Measurements from ENCODE around the gene EML4. TPM values are rescaled to one million over a fixed set of nuclear protein-coding genes. Genes with fewer than 3 reads are reported as not detected.

Gene EML4
- total RNA-seq, 4 donors from 2014 or later = 11.6 to 29.8 (median 22.4) TPM

DNA sequence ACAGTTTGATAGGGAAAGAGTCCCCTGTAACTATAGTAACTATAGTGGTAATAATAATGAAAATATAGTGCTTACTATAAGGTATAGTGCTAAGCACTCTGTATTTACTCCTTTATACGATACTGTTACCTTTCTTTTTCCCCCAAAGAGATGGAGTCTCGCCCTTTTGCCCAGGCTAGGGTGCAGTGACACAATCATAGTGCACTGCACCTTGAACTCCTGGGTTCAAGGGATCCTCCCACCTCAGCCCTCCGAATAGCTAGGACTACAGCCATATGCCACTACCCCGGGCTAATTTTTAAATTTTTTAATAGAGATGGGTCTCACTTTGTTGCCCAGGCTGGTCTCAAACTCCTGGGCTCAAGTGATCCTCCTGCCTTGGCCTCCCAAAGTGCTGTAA lies 34.6 kb downstream of the EML4 start:
- 93 to 94% methylated on average over 4 of the region's 4 CpGs for WGBS, 2 donors
- intact Hi-C loops (cut with DNase I) = no loop called here
- no peak overlapping the region for H3K4me3 ChIP-seq
- H3K4me1 ChIP-seq = peaks cover 0 to 8% (median 0%) of the 10 kb centered on the region in 3 donors
- H3K27me3 ChIP-seq = no peaks in the 10 kb centered on the region
- no peaks in the 10 kb centered on the region for H3K9me3 ChIP-seq
- DNase-seq = no peak
- TF ChIP-seq CTCF (IDR thresholded peaks at IDR 0.05) = no peak
- no peak for TF ChIP-seq POLR2A (IDR thresholded peaks at IDR 0.05)
- no peak overlapping the region for H3K27ac ChIP-seq
- H3K36me3 ChIP-seq = no peaks in the 10 kb centered on the region

DNA sequence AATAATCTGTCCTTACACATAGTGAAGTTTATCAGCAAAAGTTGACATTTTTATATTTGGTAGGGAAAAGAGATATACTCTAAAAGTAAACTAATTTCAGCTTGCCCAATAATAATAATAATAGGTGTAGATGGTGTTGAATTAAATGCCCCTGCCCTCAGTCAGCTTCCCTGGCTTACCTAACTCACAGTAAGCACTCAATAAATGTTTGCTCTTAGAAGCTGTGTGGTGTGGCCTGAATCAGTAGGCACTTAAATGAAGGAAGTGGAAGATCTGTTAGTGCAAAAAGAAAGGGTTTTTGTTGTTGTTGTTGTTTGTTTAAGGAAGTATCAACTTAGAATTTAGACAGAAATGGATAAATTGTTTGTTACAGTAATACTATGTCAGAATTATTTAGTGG lies 36.2 kb downstream of the EML4 start:
- Histone ChIP-seq H3K4me3 (no peak overlapping the region), H3K27me3 (no peaks in the 10 kb centered on the region), H3K27ac (no peak overlapping the region), H3K9me3 (no peaks in the 10 kb centered on the region), H3K36me3 (no peaks in the 10 kb centered on the region), H3K4me1 (peaks cover 0 to 4% (median 0%) of the 10 kb centered on the region in 3 donors)
- DNase-seq = no peak
- intact Hi-C loops (cut with DNase I) = no loop called here
- TF ChIP-seq CTCF (IDR thresholded peaks at IDR 0.05) (no peak), POLR2A (IDR thresholded peaks at IDR 0.05) (no peak)

DNA sequence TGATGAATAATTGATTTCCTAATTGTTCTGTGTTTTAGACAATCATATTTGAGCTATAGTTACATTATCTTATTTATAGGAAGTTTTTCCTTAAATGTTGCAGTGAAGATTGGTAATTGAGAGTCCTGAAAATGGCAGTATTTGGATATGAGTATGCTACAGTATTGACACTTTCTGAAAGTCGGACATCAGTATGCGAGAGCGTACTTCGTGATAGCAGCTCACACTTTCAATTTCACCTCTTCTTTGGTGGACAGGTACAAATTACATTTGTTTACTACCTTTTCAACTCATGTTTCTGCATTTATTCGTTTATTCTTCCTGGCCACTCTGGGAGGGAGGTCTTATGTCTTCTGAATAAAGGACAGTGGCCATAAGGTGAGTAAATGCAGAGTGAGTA lies 38.7 kb downstream of the EML4 start:
- 78 to 89% methylated on average over 5 of the region's 5 CpGs for WGBS, 2 donors
- intact Hi-C loops (cut with DNase I) = no loop called here
- Histone ChIP-seq H3K4me3 (no peak overlapping the region), H3K4me1 (no peaks in the 10 kb centered on the region), H3K27me3 (no peaks in the 10 kb centered on the region), H3K9me3 (no peaks in the 10 kb centered on the region), H3K27ac (no peak overlapping the region), H3K36me3 (no peaks in the 10 kb centered on the region)
- TF ChIP-seq CTCF (IDR thresholded peaks at IDR 0.05) = no peak
- TF ChIP-seq POLR2A (IDR thresholded peaks at IDR 0.05) = no peak
- DNase-seq = no peak

- TF ChIP-seq POLR2A (IDR thresholded peaks at IDR 0.05) (no peak), CTCF (IDR thresholded peaks at IDR 0.05) (no peak)
- H3K36me3 ChIP-seq = no peaks in the 10 kb centered on the region
- no peaks in the 10 kb centered on the region for H3K27me3 ChIP-seq
- 93 to 96% methylated on average over 2 of the region's 2 CpGs for WGBS, 2 donors
- no peak overlapping the region for H3K27ac ChIP-seq
- no peak for DNase-seq
- H3K4me3 ChIP-seq = no peak overlapping the region
- intact Hi-C loops (cut with DNase I) = no loop called here
- no peaks in the 10 kb centered on the region for H3K9me3 ChIP-seq
- H3K4me1 ChIP-seq = no peaks in the 10 kb centered on the region
Observed at GRCh38 chr2:42210203-42210602, 41.0 kb downstream of the EML4 start.

GRCh38 chr2:42211291-42211690 lies 42.1 kb downstream of the EML4 start:
- no peaks in the 10 kb centered on the region for H3K27me3 ChIP-seq
- no peaks in the 10 kb centered on the region for H3K36me3 ChIP-seq
- H3K9me3 ChIP-seq = no peaks in the 10 kb centered on the region
- H3K4me3 ChIP-seq = no peak overlapping the region
- peaks cover 0 to 2% (median 0%) of the 10 kb centered on the region in 3 donors for H3K4me1 ChIP-seq
- intact Hi-C loops (cut with DNase I) = no loop called here
- no peak overlapping the region for H3K27ac ChIP-seq
- WGBS, 2 donors = 84 to 95% methylated on average over 5 of the region's 5 CpGs
- no peak for DNase-seq
- TF ChIP-seq POLR2A (IDR thresholded peaks at IDR 0.05) (no peak), CTCF (IDR thresholded peaks at IDR 0.05) (no peak)
